COLO668 (cell line): Measurements from ENCODE around the gene EFS.

Experiments
- DNase-seq: peaks from one replicate; lab custom pipeline; 2025; ENCODE audit not compliant: unreplicated experiment; lab: John Stamatoyannopoulos, UW

The EFS gene

GRCh38 chr14:23380197-23380914 lies 15.4 kb upstream of the EFS start:
- no peak for DNase-seq

GRCh38 chr14:23379366-23380196 lies 14.6 kb upstream of the EFS start:
- peak; percentile 76 for DNase-seq

GRCh38 chr14:23378612-23379220 lies 13.7 kb upstream of the EFS start:
- no peak for DNase-seq

GRCh38 chr14:23377573-23378563 lies 12.9 kb upstream of the EFS start:
- DNase-seq, result no peak

GRCh38 chr14:23377198-23377550 lies 12.2 kb upstream of the EFS start:
- no peak for DNase-seq

- no peak for DNase-seq
Measured at GRCh38 chr14:23376482-23377197, 11.7 kb upstream of the EFS start, which contains the start of gene CMTM5. TSS of gene CMTM5 (plus strand) at chr14:23377046. CDS start at chr14:23377252, 206 bp downstream.

GRCh38 chr14:23375527-23376251 lies 10.7 kb upstream of the EFS start:
- no peak for DNase-seq

- DNase-seq, result no peak
Measured at GRCh38 chr14:23373041-23373440, 8.1 kb upstream of the EFS start.

- DNase-seq, result no peak
Measured at GRCh38 chr14:23372509-23372908, 7.5 kb upstream of the EFS start, which contains the start of gene IL25. TSS of gene IL25 (plus strand) at chr14:23372809.

GRCh38 chr14:23371865-23372264 lies 6.9 kb upstream of the EFS start:
- no peak for DNase-seq

- no peak for DNase-seq
Measured at GRCh38 chr14:23370221-23370620, 5.2 kb upstream of the EFS start.

- no peak for DNase-seq
Measured at GRCh38 chr14:23366426-23366921, 1.5 kb upstream of the EFS start.

- DNase-seq, result no peak
Measured at GRCh38 chr14:23365732-23366425, 907 bp upstream of the EFS start.

GRCh38 chr14:23364164-23365035 lies 572 bp downstream of the EFS start:
- no peak for DNase-seq

GRCh38 chr14:23362200-23362599 lies 2.8 kb downstream of the EFS start:
- no peak for DNase-seq

- no peak for DNase-seq
Measured at GRCh38 chr14:23361763-23362162, 3.2 kb downstream of the EFS start.

GRCh38 chr14:23361320-23361719 lies 3.7 kb downstream of the EFS start:
- DNase-seq, result no peak

- peak; percentile 10 for DNase-seq
Measured at GRCh38 chr14:23360496-23360895, 4.5 kb downstream of the EFS start.
